Measurements from ENCODE around the gene TMEM220. TPM values are rescaled to one million over a fixed set of nuclear protein-coding genes. Genes with fewer than 3 reads are reported as not detected.
"Not testable (repeated sequence)": the region's sequence is repeated elsewhere in the genome, so short reads cannot be mapped to it uniquely, and the experiment has no call there.

The TMEM220 gene
- total and polyA plus RNA-seq, 7 donors, result 3.4 to 8.9 (median 4.6) TPM

- intact Hi-C loops (cut with DNase I), result loop anchor here in 1 of 2 donors (10.0 kb wide), 1 partner anchor 1297 kb away; the partner anchor contains the start of gene ZNF18
- TF ChIP-seq CTCF (IDR thresholded peaks at IDR 0.05), result peak; percentile 44
- H3K36me3 ChIP-seq (ENCODE audit: insufficient read depth in 1 of 2, low read depth in 1 of 2), result peaks cover 13 to 33% of the 10 kb centered on the region in 2 donors
- DNase-seq (peak; percentile 95 to 97), ATAC-seq (peak; percentile 96 to 98 (median 98))
- WGBS, 3 donors, result 0 to 1% (median 1%) methylated on average over 63 to 84 of the region's 84 CpGs
- peak within 1 kb of the TSS; percentile 95 for H3K27ac ChIP-seq
- no peaks in the 10 kb centered on the region for H3K27me3 ChIP-seq (ENCODE audit: insufficient read depth in 3 of 3, low read length in 2 of 3)
- H3K4me3 ChIP-seq, result peak within 1 kb of the TSS; percentile 96
- H3K4me1 ChIP-seq, result peaks cover 7% of the 10 kb centered on the region
- no peaks in the 10 kb centered on the region for H3K9me3 ChIP-seq
Measured at GRCh38 chr17:10697092-10698081, 32.4 kb downstream of the TMEM220 start, which contains the start of the genes ADPRM and SCO1. ADPRM (plus strand) TSS chr17:10697594; CDS start chr17:10704927, 7,333 bp downstream. SCO1 (minus strand) TSS chr17:10697533; CDS start chr17:10697507, 26 bp downstream.

GRCh38 chr17:10695875-10696407 is 33.9 kb downstream of the TMEM220 start:
- peaks cover 12 to 47% of the 10 kb centered on the region in 2 donors for H3K36me3 ChIP-seq (ENCODE audit: insufficient read depth in 1 of 2, low read depth in 1 of 2)
- not testable (repeated sequence) for H3K27ac ChIP-seq; H3K9me3 ChIP-seq; H3K27me3 ChIP-seq (ENCODE audit: insufficient read depth in 3 of 3, low read length in 2 of 3); ATAC-seq; DNase-seq; H3K4me1 ChIP-seq
- WGBS, 3 donors, result 82 to 88% (median 87%) methylated on average over 17 of the region's 17 CpGs
- intact Hi-C loops (cut with DNase I), result loop anchor here in 1 of 2 donors (10.0 kb wide), 1 partner anchor 1299 kb away; the partner anchor contains the start of gene ZNF18
- peak overlapping the region; percentile 96 for H3K4me3 ChIP-seq

- no peak for ATAC-seq
- Histone ChIP-seq H3K4me3 (no peak overlapping the region), H3K9me3 (no peaks in the 10 kb centered on the region), H3K36me3 (ENCODE audit: insufficient read depth in 1 of 2, low read depth in 1 of 2) (peaks cover 9 to 92% of the 10 kb centered on the region in 2 donors), H3K27ac (no peak overlapping the region), H3K27me3 (ENCODE audit: insufficient read depth in 3 of 3, low read length in 2 of 3) (no peaks in the 10 kb centered on the region), H3K4me1 (no peaks in the 10 kb centered on the region)
- 83 to 91% (median 88%) methylated on average over 2 of the region's 2 CpGs for WGBS, 3 donors
- TF ChIP-seq CTCF (IDR thresholded peaks at IDR 0.05), result no peak
- DNase-seq, result no peak
- intact Hi-C loops (cut with DNase I), result no loop called here
Measured at GRCh38 chr17:10687499-10687898, 42.3 kb downstream of the TMEM220 start.

GRCh38 chr17:10683853-10684252 is 46.0 kb downstream of the TMEM220 start:
- Histone ChIP-seq H3K4me1 (no peaks in the 10 kb centered on the region), H3K36me3 (ENCODE audit: insufficient read depth in 1 of 2, low read depth in 1 of 2) (peaks cover 9 to 93% of the 10 kb centered on the region in 2 donors), H3K27me3 (ENCODE audit: insufficient read depth in 3 of 3, low read length in 2 of 3) (no peaks in the 10 kb centered on the region), H3K4me3 (no peak overlapping the region), H3K9me3 (no peaks in the 10 kb centered on the region), H3K27ac (no peak overlapping the region)
- DNase-seq (no peak), ATAC-seq (no peak)
- TF ChIP-seq CTCF (IDR thresholded peaks at IDR 0.05), result peak; percentile 30
- intact Hi-C loops (cut with DNase I), result no loop called here
- whole genome bisulfite sequencing, 3 donors, result 50 to 67% (median 51%) methylated on average over 2 of the region's 2 CpGs
